A673 (cell line): ENCODE measurements around the gene MBOAT7.

ENCODE experiments used
- EZH2 ChIP-seq: fragments of 200-600 bp; sonication (generic); IDR thresholded peaks from 2 replicates; pipeline ENCODE4 v1.6.1; 2017; ENCODE audit warnings: borderline replicate concordance, low read depth, mild to moderate bottlenecking, mixed read lengths, antibody characterized with exemption, low read length; ENCODE audit not compliant: poor library complexity, severe bottlenecking
- TF ChIP-seq, protein P1 (sequence below): fragments of 300-800, 200-600 bp; sonication (generic); conservative IDR thresholded peaks from 2 replicates; pipeline ENCODE4 v1.5.1; 2017; ENCODE audit warnings: low read depth, mild to moderate bottlenecking, antibody characterized with exemption, low read length, moderate library complexity, mixed read lengths

DNA sequence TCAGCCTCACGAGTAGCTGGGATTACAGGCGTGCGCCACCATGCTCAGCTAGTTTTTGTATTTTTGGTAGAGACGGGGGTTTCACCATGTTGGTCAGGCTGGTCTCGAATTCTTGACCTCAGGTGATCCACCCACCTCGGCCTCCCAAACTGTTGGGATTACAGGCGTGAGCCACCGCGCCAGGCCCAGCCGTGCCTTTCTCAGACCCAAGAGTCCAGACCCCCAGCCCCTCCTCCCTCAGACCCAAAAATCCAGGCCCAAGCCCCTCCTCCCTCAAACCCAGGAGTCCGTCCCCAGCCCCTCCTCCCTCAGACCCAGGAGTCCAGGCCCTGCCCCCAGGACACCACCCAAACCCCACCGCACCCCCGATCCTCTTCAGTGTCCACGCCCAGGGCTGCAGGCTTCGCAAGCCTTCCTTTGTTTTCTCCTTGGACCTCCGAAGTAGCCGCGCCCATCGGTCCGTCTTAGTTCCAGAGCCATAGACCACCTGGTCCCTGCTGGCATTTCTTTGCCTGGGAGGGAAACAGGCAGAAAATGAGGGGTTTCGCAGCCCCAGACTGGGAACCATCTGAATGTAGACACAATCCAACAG is 20.1 kb downstream of the MBOAT7 start:
- no peak for TF ChIP-seq EZH2
- TF ChIP-seq, protein P1, sequence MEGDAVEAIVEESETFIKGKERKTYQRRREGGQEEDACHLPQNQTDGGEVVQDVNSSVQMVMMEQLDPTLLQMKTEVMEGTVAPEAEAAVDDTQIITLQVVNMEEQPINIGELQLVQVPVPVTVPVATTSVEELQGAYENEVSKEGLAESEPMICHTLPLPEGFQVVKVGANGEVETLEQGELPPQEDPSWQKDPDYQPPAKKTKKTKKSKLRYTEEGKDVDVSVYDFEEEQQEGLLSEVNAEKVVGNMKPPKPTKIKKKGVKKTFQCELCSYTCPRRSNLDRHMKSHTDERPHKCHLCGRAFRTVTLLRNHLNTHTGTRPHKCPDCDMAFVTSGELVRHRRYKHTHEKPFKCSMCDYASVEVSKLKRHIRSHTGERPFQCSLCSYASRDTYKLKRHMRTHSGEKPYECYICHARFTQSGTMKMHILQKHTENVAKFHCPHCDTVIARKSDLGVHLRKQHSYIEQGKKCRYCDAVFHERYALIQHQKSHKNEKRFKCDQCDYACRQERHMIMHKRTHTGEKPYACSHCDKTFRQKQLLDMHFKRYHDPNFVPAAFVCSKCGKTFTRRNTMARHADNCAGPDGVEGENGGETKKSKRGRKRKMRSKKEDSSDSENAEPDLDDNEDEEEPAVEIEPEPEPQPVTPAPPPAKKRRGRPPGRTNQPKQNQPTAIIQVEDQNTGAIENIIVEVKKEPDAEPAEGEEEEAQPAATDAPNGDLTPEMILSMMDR, result no peak
